GM23338 (cell line): ENCODE data around the gene SLC9C2. TPM values are rescaled to one million over a fixed set of nuclear protein-coding genes. Genes with fewer than 3 reads are reported as not detected.

Source experiments
- ATAC-seq: fragments of 200-7000 bp; cut with Tn5 transposase; 3 replicates; pipeline ENCODE4 v1.9.1; 2020
- DNase-seq: peaks from one replicate; pipeline ENCODE4 v3.0.0-alpha.2; 2015; ENCODE audit warnings: low spot score
- H2AFZ ChIP-seq: fragments of 200-600 bp; sonication (generic); 2 replicates; pipeline ENCODE4 v1.8.0; 2016; ENCODE audit warnings: antibody characterized with exemption, mild to moderate bottlenecking, moderate library complexity
- H3F3A ChIP-seq: fragments of 200-600 bp; sonication (generic); replicated peaks from 2 replicates; pipeline ENCODE4 v1.8.0; 2017; ENCODE audit warnings: antibody characterized with exemption, mixed run types, low read depth
- H3K27ac ChIP-seq: fragments of 200-600 bp; sonication (generic); 2 replicates; pipeline ENCODE4 v1.6.1; 2016; ENCODE audit warnings: low read depth
- H3K27me3 ChIP-seq: fragments of 200-600 bp; sonication (generic); 2 replicates; pipeline ENCODE4 v1.8.0; 2016; ENCODE audit warnings: mild to moderate bottlenecking, mixed run types, moderate library complexity; ENCODE audit not compliant: insufficient read depth
- H3K36me3 ChIP-seq: fragments of 200-600 bp; sonication (generic); 2 replicates; pipeline ENCODE4 v1.8.0; 2016; ENCODE audit warnings: mild to moderate bottlenecking; ENCODE audit not compliant: insufficient read depth
- H3K4me1 ChIP-seq: fragments of 200-600 bp; sonication (generic); 2 replicates; pipeline ENCODE4 v1.8.0; 2016; ENCODE audit warnings: mild to moderate bottlenecking, moderate library complexity; ENCODE audit not compliant: insufficient read depth
- H3K4me2 ChIP-seq: fragments of 200-600 bp; sonication (generic); 2 replicates; pipeline ENCODE4 v1.7.1; 2017; ENCODE audit warnings: mixed run types
- H3K4me3 ChIP-seq: fragments of 200-600 bp; sonication (generic); 2 replicates; pipeline ENCODE4 v1.6.1; 2016; ENCODE audit warnings: mixed run types
- H3K79me2 ChIP-seq: fragments of 200-600 bp; sonication (generic); replicated peaks from 2 replicates; pipeline ENCODE4 v1.8.0; 2017; ENCODE audit warnings: mild to moderate bottlenecking; ENCODE audit not compliant: insufficient read depth
- H3K9me2 ChIP-seq: fragments of 200-600 bp; sonication (generic); 2 replicates; pipeline ENCODE4 v1.8.0; 2017; ENCODE audit not compliant: insufficient read depth
- H4K20me1 ChIP-seq: fragments of 200-600 bp; sonication (generic); replicated peaks from 2 replicates; pipeline ENCODE4 v1.8.0; 2017; ENCODE audit warnings: mild to moderate bottlenecking; ENCODE audit not compliant: insufficient read depth
- H3K27ac Mint-ChIP-seq: 2 replicates; pipeline ENCODE4 v1.8.0; 2020; ENCODE audit warnings: inconsistent platforms, mild to moderate bottlenecking, moderate library complexity, mixed read lengths
- H3K27me3 Mint-ChIP-seq: 3 replicates; pipeline ENCODE4 v1.8.0; 2022; ENCODE audit warnings: low read depth, mild to moderate bottlenecking, moderate library complexity, mixed read lengths, inconsistent platforms; ENCODE audit not compliant: insufficient read depth, poor library complexity
- H3K36me3 Mint-ChIP-seq: 3 replicates; pipeline ENCODE4 v1.8.0; 2021; ENCODE audit warnings: low read depth, mild to moderate bottlenecking, inconsistent platforms, moderate library complexity, mixed read lengths
- H3K4me1 Mint-ChIP-seq: 3 replicates; pipeline ENCODE4 v1.8.0; 2020; ENCODE audit warnings: mild to moderate bottlenecking, inconsistent platforms, mixed read lengths
- H3K4me3 Mint-ChIP-seq: 3 replicates; pipeline ENCODE4 v1.8.0; 2021; ENCODE audit warnings: moderate library complexity, mild to moderate bottlenecking, inconsistent platforms, mixed read lengths
- H3K9me3 Mint-ChIP-seq: 3 replicates; pipeline ENCODE4 v1.8.0; 2020; ENCODE audit warnings: moderate library complexity, mild to moderate bottlenecking, inconsistent platforms, mixed read lengths
- CREB1 ChIP-seq: fragments of 250-450 bp; sonication (Bioruptor Pico); IDR thresholded peaks from 2 replicates; pipeline ENCODE4 v1.5.0; 2020; ENCODE audit warnings: low read depth, mild to moderate bottlenecking, moderate library complexity
- CTCF ChIP-seq, 2 experiments: fragments of 200-600 bp in 1 of 2; sonication (generic) in 1 of 2; conservative IDR thresholded peaks; 2 replicates each; pipeline versions ENCODE4 v1.5.1 to v1.6.1; 2016 to 2017; ENCODE audit warnings: antibody characterized with exemption in 2 of 2, low read depth in 2 of 2, mild to moderate bottlenecking in 2 of 2, moderate library complexity in 1 of 2
- ETS1 ChIP-seq: IDR thresholded peaks from 2 replicates; pipeline ENCODE4 v1.6.1; 2016; ENCODE audit warnings: antibody characterized with exemption
- EZH2 ChIP-seq: fragments of 200-600 bp; sonication (generic); IDR thresholded peaks from one replicate; pipeline ENCODE4 v1.8.0; 2017; ENCODE audit warnings: antibody characterized with exemption, mild to moderate bottlenecking, low read depth; ENCODE audit not compliant: unreplicated experiment
- EZH2phosphoT487 ChIP-seq: fragments of 200-600 bp; sonication (generic); IDR thresholded peaks from one replicate; pipeline ENCODE4 v1.8.1; 2018; ENCODE audit warnings: antibody characterized with exemption; ENCODE audit not compliant: unreplicated experiment
- JUNB ChIP-seq: IDR thresholded peaks from one replicate; pipeline ENCODE4 v1.6.1; 2016; ENCODE audit warnings: antibody characterized with exemption; ENCODE audit not compliant: unreplicated experiment
- NANOG ChIP-seq: IDR thresholded peaks from 2 replicates; pipeline ENCODE4 v1.6.1; 2016; ENCODE audit warnings: antibody characterized with exemption, borderline replicate concordance
- POLR2AphosphoS5 ChIP-seq: IDR thresholded peaks from 2 replicates; pipeline ENCODE4 v1.6.1; 2016; ENCODE audit warnings: antibody characterized with exemption, low read depth
- REST ChIP-seq: IDR thresholded peaks from one replicate; pipeline ENCODE4 v1.6.1; 2018; ENCODE audit warnings: antibody characterized with exemption; ENCODE audit not compliant: unreplicated experiment
- STAT1 ChIP-seq: IDR thresholded peaks from one replicate; pipeline ENCODE4 v1.6.1; 2016; ENCODE audit warnings: antibody characterized with exemption; ENCODE audit not compliant: unreplicated experiment
- ZNF114 ChIP-seq: fragments of 250-450 bp; sonication (Bioruptor Pico); IDR thresholded peaks from 2 replicates; pipeline ENCODE4 v1.5.0; 2020; ENCODE audit warnings: mild to moderate bottlenecking, moderate library complexity
- ZNF331 ChIP-seq: fragments of 250-450 bp; sonication (Bioruptor Pico); IDR thresholded peaks from 2 replicates; pipeline ENCODE4 v1.5.0; 2020; ENCODE audit warnings: low read depth, mild to moderate bottlenecking, moderate library complexity
- ZNF462 ChIP-seq: fragments of 250-450 bp; sonication (Bioruptor Pico); IDR thresholded peaks from 2 replicates; pipeline ENCODE4 v1.5.0; 2020; ENCODE audit warnings: mild to moderate bottlenecking, moderate library complexity
- polyA plus RNA-seq: library from polyadenylated mRNA; unstranded; fragments of >200 nt; fragmentation: Nextera tagmentation; extraction: Ambion mirVana; gene quantifications from 2 replicates; pipeline ENCODE4 v1.2.1, GENCODE V29; 2016
- total RNA-seq: library from RNA; depleted of rRNA; stranded (reverse); fragments of >200 nt; shearing (Covaris generic); gene quantifications from 2 replicates; pipeline ENCODE4 v1.2.3, GENCODE V29; 2014

The SLC9C2 gene
- total and polyA plus RNA-seq, 2 experiments from 2014 or later: not detected

- H3K36me3 ChIP-seq: no peaks in the 10 kb centered on the region
- no peaks in the 10 kb centered on the region for H3K27me3 ChIP-seq
- ATAC-seq (no peak), DNase-seq (no peak)
- Mint-ChIP-seq H3K4me1 (peaks cover 6% of the 10 kb centered on the region; the same call in 1 of the 3 replicates), H3K27me3 (no peaks in the 10 kb centered on the region), H3K4me3 (no peak overlapping the region), H3K9me3 (no peaks in the 10 kb centered on the region), H3K36me3 (no peaks in the 10 kb centered on the region), H3K27ac (no peak overlapping the region)
- TF ChIP-seq POLR2AphosphoS5 (no peak), REST (no peak), EZH2 (no peak), ZNF331 (no peak), NANOG (no peak), ETS1 (no peak), STAT1 (no peak), EZH2phosphoT487 (no peak), ZNF462 (CRISPR knock-in tag) (no peak), JUNB (no peak), CTCF (conservative IDR thresholded peaks at IDR 0.05; ENCODE audit: low read depth in 2 of 2) (no peak), ZNF114 (CRISPR knock-in tag) (no peak), CREB1 (no peak)
- H4K20me1 ChIP-seq: no peaks in the 10 kb centered on the region
- no peak overlapping the region for H3K4me3 ChIP-seq
- H3K79me2 ChIP-seq: no peaks in the 10 kb centered on the region
- no peaks in the 10 kb centered on the region for H3K4me1 ChIP-seq
- no peaks in the 10 kb centered on the region for H3K9me2 ChIP-seq
- H3K27ac ChIP-seq: no peak overlapping the region
- H2AFZ ChIP-seq: no peak overlapping the region
- no peaks in the 10 kb centered on the region for H3F3A ChIP-seq
- H3K4me2 ChIP-seq: no peak overlapping the region
Measured at GRCh38 chr1:173590557-173590956, 12.3 kb downstream of the SLC9C2 start.
